Measurements from ENCODE around the gene MYBPC2.

Gene MYBPC2

GRCh38 chr19:50449236-50449899 is 16.7 kb downstream of the MYBPC2 start:
- no peak for DNase-seq (ENCODE audit: low read depth, low spot score)
- H3K4me3 ChIP-seq (ENCODE audit: low read length) = no peak overlapping the region

- no peak for DNase-seq (ENCODE audit: low read depth, low spot score)
- no peak overlapping the region for H3K4me3 ChIP-seq (ENCODE audit: low read length)
These were observed 17.9 kb downstream of the MYBPC2 start for GRCh38 chr19:50450369-50451222.

- DNase-seq (ENCODE audit: low read depth, low spot score) = no peak
These were observed 18.5 kb downstream of the MYBPC2 start for GRCh38 chr19:50451223-50451534.

GRCh38 chr19:50453243-50453642 is 20.6 kb downstream of the MYBPC2 start:
- H3K4me3 ChIP-seq (ENCODE audit: low read length) = no peak overlapping the region
- DNase-seq (ENCODE audit: low read depth, low spot score) = no peak

More at GRCh38 chr19:50451223-50451534, 18.5 kb downstream of the MYBPC2 start:
- no peak overlapping the region for H3K4me3 ChIP-seq (ENCODE audit: low read length)

- no peak overlapping the region for H3K4me3 ChIP-seq (ENCODE audit: low read length)
- DNase-seq (ENCODE audit: low read depth, low spot score) = no peak
These were observed 23.3 kb downstream of the MYBPC2 start for GRCh38 chr19:50455992-50456391.

GRCh38 chr19:50457300-50457699 is 24.6 kb downstream of the MYBPC2 start:
- no peak overlapping the region for H3K4me3 ChIP-seq (ENCODE audit: low read length)
- no peak for DNase-seq (ENCODE audit: low read depth, low spot score)

GRCh38 chr19:50458396-50459066 is 25.8 kb downstream of the MYBPC2 start:
- DNase-seq (ENCODE audit: low read depth, low spot score) = no peak
- no peak overlapping the region for H3K4me3 ChIP-seq (ENCODE audit: low read length)

GRCh38 chr19:50459067-50459456 is 26.4 kb downstream of the MYBPC2 start:
- H3K4me3 ChIP-seq (ENCODE audit: low read length) = no peak overlapping the region
- no peak for DNase-seq (ENCODE audit: low read depth, low spot score)

GRCh38 chr19:50459638-50460037 is 26.9 kb downstream of the MYBPC2 start:
- no peak for DNase-seq (ENCODE audit: low read depth, low spot score)
- no peak overlapping the region for H3K4me3 ChIP-seq (ENCODE audit: low read length)

- no peak for DNase-seq (ENCODE audit: low read depth, low spot score)
- no peak overlapping the region for H3K4me3 ChIP-seq (ENCODE audit: low read length)
These were observed 27.6 kb downstream of the MYBPC2 start for GRCh38 chr19:50460161-50460765.

- peak; percentile 43 for DNase-seq (ENCODE audit: low read depth, low spot score)
- H3K4me3 ChIP-seq (ENCODE audit: low read length) = no peak overlapping the region
These were observed 28.6 kb downstream of the MYBPC2 start for GRCh38 chr19:50461066-50461875.

GRCh38 chr19:50462970-50463369 is 30.3 kb downstream of the MYBPC2 start:
- DNase-seq (ENCODE audit: low read depth, low spot score) = no peak

GRCh38 chr19:50464348-50464747 is 31.7 kb downstream of the MYBPC2 start:
- no peak overlapping the region for H3K4me3 ChIP-seq (ENCODE audit: low read length)
- DNase-seq (ENCODE audit: low read depth, low spot score) = no peak

More at GRCh38 chr19:50462970-50463369, 30.3 kb downstream of the MYBPC2 start:
- H3K4me3 ChIP-seq (ENCODE audit: low read length) = no peak overlapping the region

GRCh38 chr19:50465000-50465399 is 32.3 kb downstream of the MYBPC2 start:
- H3K4me3 ChIP-seq (ENCODE audit: low read length) = no peak overlapping the region
- DNase-seq (ENCODE audit: low read depth, low spot score) = no peak

GRCh38 chr19:50465986-50466705 is 33.5 kb downstream of the MYBPC2 start:
- no peak overlapping the region for H3K4me3 ChIP-seq (ENCODE audit: low read length)

GRCh38 chr19:50466706-50467039 is 34.0 kb downstream of the MYBPC2 start:
- no peak for DNase-seq (ENCODE audit: low read depth, low spot score)
- no peak overlapping the region for H3K4me3 ChIP-seq (ENCODE audit: low read length)

More at GRCh38 chr19:50465986-50466705, 33.5 kb downstream of the MYBPC2 start:
- DNase-seq (ENCODE audit: low read depth, low spot score) = no peak

GRCh38 chr19:50467566-50467965 is 34.9 kb downstream of the MYBPC2 start:
- no peak for DNase-seq (ENCODE audit: low read depth, low spot score)
- no peak overlapping the region for H3K4me3 ChIP-seq (ENCODE audit: low read length)

- no peak for DNase-seq (ENCODE audit: low read depth, low spot score)
- H3K4me3 ChIP-seq (ENCODE audit: low read length) = no peak overlapping the region
These were observed 36.1 kb downstream of the MYBPC2 start for GRCh38 chr19:50468818-50469217.

Measured in Jurkat, Clone E6-1 (cell line).